ENCODE data around the gene NME2.
"Not testable (repeated sequence)": the region's sequence is repeated elsewhere in the genome, so short reads cannot be mapped to it uniquely, and the experiment has no call there.

The NME2 gene
- long read RNA-seq, donor 1, transcript NME2-209 (2 exons, 789 nt): minor isoform, 32 of 349 reads
- long read RNA-seq, donor 1, transcript NME2-205 (5 exons, 826 nt): major isoform, 130 of 349 reads
- long read RNA-seq, donor 1, transcript NME2-202 (4 exons, 866 nt): minor isoform, 52 of 349 reads
- long read RNA-seq, donor 1, transcript NME2-204 (5 exons, 749 nt): minor isoform, 110 of 349 reads
- long read RNA-seq, donor 1, partial matches to known transcripts: 10 of 349 reads
- long read RNA-seq, donor 1, other reads (novel, unspliced or antisense): 0 of 349 reads
- long read RNA-seq, donor 2, transcript NME2-209 (2 exons, 789 nt): minor isoform, 18 of 281 reads
- long read RNA-seq, donor 2, transcript NME2-205 (5 exons, 826 nt): major isoform, 200 of 281 reads
- long read RNA-seq, donor 2, transcript NME2-202 (4 exons, 866 nt): minor isoform, 36 of 281 reads
- long read RNA-seq, donor 2, transcript NME2-201 (4 exons, 568 nt): minor isoform, 10 of 281 reads
- long read RNA-seq, donor 2, partial matches to known transcripts: 5 of 281 reads
- long read RNA-seq, donor 2, other reads (novel, unspliced or antisense): 0 of 281 reads
- long read RNA-seq, donor 3, transcript NME2-209 (2 exons, 789 nt): minor isoform, 20 of 145 reads
- long read RNA-seq, donor 3, transcript NME2-205 (5 exons, 826 nt): major isoform, 95 of 145 reads
- long read RNA-seq, donor 3, transcript NME2-202 (4 exons, 866 nt): minor isoform, 17 of 145 reads
- long read RNA-seq, donor 3, transcript NME2-208 (3 exons, 565 nt): minor isoform, 7 of 145 reads
- long read RNA-seq, donor 3, partial matches to known transcripts: 0 of 145 reads
- long read RNA-seq, donor 3, other reads (novel, unspliced or antisense): 0 of 145 reads
- long read RNA-seq, donor 4, transcript NME2-202 (4 exons, 866 nt): minor isoform, 32 of 225 reads
- long read RNA-seq, donor 4, transcript NME2-209 (2 exons, 789 nt): minor isoform, 35 of 225 reads
- long read RNA-seq, donor 4, transcript NME2-208 (3 exons, 565 nt): minor isoform, 8 of 225 reads
- long read RNA-seq, donor 4, transcript NME2-205 (5 exons, 826 nt): major isoform, 134 of 225 reads
- long read RNA-seq, donor 4, partial matches to known transcripts: 8 of 225 reads
- long read RNA-seq, donor 4, other reads (novel, unspliced or antisense): 0 of 225 reads
- long read RNA-seq, donor 5, transcript NME2-202 (4 exons, 866 nt): minor isoform, 42 of 300 reads
- long read RNA-seq, donor 5, transcript NME2-201 (4 exons, 568 nt): minor isoform, 9 of 300 reads
- long read RNA-seq, donor 5, transcript NME2-209 (2 exons, 789 nt): minor isoform, 31 of 300 reads
- long read RNA-seq, donor 5, transcript NME2-205 (5 exons, 826 nt): major isoform, 197 of 300 reads
- long read RNA-seq, donor 5, partial matches to known transcripts: 0 of 300 reads
- long read RNA-seq, donor 5, other reads (novel, unspliced or antisense): 5 of 300 reads
- long read RNA-seq, donor 6, transcript NME2-208 (3 exons, 565 nt): minor isoform, 11 of 259 reads
- long read RNA-seq, donor 6, transcript NME2-209 (2 exons, 789 nt): minor isoform, 33 of 259 reads
- long read RNA-seq, donor 6, transcript NME2-202 (4 exons, 866 nt): minor isoform, 32 of 259 reads
- long read RNA-seq, donor 6, transcript NME2-205 (5 exons, 826 nt): major isoform, 174 of 259 reads
- long read RNA-seq, donor 6, partial matches to known transcripts: 0 of 259 reads
- long read RNA-seq, donor 6, other reads (novel, unspliced or antisense): 0 of 259 reads
- long read RNA-seq, donor 7: 0 reads
- long read RNA-seq, donor 8, transcript NME2-205 (5 exons, 826 nt): major isoform, 148 of 221 reads
- long read RNA-seq, donor 8, transcript NME2-202 (4 exons, 866 nt): minor isoform, 33 of 221 reads
- long read RNA-seq, donor 8, transcript NME2-209 (2 exons, 789 nt): minor isoform, 22 of 221 reads
- long read RNA-seq, donor 8, transcript NME2-208 (3 exons, 565 nt): minor isoform, 9 of 221 reads
- long read RNA-seq, donor 8, partial matches to known transcripts: 0 of 221 reads
- long read RNA-seq, donor 8, other reads (novel, unspliced or antisense): 0 of 221 reads

DNA sequence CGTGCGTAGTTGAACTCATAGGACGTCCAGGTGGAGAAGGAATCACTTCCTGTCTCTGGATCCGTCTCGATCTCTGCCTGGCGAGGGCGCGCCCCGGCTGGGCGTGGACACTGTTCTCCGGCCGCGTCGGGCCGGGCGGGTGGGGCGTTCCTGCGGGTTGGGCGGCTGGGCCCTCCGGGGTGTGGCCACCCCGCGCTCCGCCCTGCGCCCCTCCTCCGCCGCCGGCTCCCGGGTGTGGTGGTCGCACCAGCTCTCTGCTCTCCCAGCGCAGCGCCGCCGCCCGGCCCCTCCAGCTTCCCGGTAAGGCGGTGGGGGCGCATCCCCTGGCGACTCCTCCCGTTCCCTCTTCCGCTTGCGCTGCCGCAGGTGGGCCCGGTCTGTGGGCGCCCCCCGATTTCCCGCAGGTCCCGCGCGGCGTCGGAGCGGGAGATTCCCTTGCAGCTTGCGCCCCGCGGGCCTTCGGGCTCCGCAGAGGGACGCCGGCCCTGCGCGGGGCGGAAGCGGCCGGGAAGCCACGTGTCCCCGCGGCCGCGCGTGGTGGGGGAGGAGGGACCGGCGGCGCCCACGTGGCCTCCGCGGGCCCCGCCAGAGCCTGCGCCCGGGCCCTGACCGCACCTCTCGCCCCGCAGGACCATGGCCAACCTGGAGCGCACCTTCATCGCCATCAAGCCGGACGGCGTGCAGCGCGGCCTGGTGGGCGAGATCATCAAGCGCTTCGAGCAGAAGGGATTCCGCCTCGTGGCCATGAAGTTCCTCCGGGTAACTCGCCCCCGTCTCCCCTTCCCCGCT, at the start of gene NME2:
NME2 (plus strand) TSS at position 214 of the 789 bp plus-strand sequence; CDS start at position 634, 420 bp downstream.
- DNase-seq: peak; percentile 92

DNA sequence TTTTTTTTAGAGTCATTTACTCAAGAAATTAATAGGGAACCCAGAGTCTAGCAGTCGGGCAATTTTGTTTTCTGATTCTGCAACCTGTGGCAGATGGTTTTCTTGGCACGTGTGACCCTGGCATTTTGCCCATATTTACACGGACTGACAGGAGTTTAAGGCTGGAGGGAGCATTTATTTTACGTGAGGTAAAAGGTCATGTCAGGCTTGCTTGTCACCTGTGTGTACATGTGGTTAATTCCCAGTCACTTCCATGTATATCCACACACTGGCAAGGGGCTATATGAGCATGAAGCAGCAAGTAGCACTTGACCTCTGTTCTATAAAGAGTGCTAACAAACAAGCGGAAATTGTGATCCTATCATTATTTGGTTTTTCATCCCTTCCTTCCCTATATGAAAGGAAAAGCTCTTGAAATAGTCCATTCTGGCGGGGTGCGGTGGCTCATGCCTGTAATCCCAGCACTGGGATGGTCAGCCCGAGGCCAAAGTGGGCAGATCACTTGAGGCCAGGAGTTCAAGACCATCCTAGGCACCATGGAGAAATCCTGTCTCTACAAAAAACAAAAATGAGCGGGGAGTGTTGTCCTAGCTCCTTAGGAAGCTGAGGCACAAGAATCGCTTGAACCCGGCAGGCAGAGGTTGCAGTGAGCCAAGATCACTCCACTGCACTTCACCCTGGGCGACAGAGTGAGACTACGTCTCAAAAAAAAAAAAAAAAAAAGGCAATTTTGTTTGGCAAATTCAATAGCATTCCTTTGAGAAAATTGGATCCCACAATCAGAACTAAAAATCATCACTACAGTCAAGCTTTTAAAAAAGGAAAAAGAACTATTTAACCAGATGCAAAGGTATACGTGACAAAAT, 47.6 kb upstream of the NME2 start:
- DNase-seq: no peak

DNA sequence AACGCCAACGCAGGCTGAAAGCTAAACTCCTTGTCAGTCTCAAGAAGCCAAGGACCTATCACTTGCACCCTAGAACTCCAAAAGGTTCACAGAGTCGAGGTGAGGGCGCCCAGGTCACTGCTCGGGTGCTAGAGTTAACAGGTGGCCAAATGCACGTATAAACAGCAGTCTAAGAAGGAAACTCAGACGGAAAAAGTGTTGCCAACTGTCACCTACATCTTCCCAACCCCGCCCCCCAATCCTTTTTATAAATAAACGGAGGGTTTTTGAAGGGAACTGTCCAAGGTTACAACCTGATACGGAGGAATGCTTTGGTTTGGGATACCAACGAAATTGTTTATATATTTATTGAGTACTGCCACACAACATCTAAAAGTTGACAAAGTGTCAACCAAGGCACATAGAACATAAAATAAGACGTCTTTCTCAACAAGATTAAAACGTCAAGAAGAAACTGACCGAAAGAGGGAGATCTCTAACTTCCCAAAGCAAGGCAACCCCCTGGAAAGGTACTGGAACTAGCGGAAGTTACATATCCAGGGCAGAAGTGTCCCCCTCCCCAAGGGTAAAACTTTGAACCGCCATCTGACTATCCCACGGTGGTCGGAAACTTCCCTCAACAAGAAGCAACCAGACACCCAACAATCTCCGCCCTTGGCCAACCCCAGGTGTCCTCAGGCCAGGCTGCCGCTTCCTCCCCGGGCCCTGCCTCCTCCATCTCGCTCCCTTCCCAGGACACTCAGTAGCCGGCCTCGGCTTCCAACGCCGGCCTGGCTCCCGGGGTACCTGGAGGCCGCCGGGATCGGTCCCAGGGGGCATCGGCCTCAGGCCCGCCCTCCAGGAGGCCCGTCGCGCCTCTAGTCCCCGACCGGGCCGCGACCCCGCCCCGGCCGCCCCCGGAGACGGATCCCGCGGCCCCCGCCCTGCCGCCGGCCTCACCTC, 46.5 kb upstream of the NME2 start:
- peak; percentile 76 for DNase-seq

DNA sequence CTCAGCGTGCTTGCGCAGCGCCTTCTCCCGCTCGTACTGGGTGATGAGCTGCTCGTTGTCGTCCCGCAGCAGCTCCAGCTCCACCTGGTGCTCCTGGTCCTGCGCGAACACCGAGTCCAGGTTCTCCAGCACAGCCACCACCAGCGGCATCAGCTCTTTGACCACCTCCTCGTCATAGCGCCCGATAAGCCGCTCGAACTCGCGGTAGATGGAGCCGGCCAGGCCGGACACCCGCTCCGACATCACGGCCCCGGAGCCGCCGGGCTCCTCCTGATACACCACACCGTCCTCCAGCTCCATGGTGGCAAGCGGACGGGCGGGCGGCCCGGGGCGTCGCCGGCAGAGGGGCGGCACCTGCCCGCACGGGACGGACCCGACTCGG, 45.9 kb upstream of the NME2 start:
- peak; percentile 90 for DNase-seq

DNA sequence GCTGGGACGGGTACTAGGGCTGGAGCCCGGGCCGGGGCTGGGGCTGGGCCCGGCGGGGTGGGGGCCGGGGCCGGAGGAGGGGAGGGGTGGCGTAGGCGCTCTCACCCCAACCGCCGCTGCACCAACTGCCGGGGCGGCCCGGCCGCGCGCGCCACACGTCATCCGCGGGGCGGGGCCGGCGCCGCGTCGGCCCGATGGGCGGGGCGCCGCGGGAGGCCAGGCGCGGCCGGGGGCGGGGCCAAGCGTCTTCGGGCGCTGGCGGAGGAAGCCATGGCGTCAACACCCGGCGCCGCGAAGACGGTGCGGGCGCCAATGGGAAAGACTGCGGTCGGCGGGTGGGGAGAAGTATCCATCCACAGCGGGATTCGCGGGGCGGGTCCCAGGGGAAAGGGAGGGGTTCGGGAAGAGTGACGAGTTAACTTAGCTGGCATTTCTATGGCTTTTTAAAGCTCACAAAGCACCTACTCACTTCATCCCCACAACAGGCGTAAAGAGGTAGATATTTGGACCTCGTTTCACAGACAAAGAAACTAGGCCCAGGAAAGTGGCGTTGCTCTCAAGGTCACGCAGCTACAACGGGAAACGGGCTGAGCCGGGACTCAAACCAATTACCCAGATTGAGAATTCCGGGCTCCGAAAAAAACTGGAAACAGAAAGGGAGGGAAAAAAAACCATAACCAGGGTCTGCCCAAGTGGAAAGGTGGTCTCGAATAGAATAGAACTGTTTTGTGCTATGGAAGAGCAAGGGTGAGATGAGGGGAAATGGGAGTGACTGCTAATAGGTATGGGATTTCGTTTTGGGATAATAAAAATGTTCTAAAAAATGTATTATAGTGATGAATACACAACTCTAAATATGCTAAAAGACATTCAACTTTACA, 45.2 kb upstream of the NME2 start, which contains the start of gene SPAG9:
SPAG9 (minus strand) TSS at position 130 of the 881 bp plus-strand sequence. CDS start 212 bp downstream, outside the sequence.
- DNase-seq: peak; percentile 88

DNA sequence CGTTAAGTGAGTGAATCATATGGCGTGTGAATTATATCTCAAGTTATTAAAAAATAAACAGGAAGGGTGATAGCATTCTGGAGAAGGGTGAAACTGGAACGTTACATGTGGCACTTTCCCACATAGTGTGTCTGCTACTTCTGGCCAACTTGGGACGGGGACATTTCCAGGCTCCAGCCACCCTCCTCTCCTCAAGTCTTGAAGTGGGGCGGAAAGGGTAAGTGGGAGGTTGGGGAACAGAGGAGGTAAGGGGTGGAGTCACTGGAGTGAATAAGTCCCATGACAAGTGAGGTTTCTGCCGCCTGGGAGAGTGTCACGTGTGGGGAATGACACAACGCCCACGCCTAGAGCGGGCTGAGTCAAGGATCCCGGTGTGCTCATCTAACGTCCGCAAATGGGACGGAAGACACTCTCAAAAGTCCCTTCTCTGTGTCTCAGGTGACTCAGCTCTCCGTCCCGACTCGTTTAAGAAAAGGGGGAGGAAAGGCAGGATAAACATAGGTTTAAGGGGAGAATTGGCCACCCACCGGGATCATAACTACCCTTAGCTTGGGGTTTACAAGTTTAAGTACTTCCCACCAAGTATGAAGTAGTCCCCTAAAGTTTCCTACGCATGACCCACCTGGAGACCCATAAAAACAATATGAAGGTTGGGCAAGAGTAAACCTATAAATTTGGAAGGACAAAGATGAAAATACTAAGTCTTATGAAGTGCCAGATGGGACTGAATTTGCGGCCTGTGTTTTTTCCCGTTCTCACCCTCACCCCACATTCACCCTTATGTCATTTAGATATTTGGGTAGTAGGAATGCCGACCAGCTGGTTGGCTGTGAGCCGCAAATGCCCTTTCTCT, 44.4 kb upstream of the NME2 start:
- DNase-seq: peak; percentile 67

DNA sequence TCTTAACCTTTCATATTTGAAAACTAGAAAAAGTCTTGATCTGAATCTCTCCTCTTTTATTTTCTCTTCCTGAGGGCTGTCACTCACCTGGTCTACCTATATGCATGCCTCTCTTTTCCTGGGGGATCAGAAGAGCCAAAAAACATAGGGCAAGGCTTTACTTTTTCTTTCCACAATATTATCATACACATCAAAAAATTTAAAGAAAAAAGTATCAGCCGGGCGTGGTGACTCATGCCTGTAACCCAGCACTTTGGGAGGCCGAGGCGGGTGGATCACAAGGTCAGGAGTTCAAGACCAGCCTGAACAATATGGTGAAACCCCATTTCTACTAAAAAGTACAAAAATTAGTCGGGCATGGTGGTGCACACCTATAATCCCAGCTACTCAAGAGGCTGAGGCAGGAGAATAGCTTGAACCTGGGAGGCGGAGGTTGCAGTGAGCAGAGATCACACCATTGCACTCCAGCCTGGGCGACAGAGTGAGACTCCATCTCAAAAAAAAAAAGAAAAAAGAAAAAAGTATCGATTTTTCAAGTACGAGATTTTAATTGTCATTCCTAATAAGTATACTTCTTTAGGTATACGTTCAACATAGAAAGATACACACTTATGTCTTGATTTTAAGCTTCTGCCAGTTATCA, 43.6 kb upstream of the NME2 start:
- DNase-seq: not testable (repeated sequence)

DNA sequence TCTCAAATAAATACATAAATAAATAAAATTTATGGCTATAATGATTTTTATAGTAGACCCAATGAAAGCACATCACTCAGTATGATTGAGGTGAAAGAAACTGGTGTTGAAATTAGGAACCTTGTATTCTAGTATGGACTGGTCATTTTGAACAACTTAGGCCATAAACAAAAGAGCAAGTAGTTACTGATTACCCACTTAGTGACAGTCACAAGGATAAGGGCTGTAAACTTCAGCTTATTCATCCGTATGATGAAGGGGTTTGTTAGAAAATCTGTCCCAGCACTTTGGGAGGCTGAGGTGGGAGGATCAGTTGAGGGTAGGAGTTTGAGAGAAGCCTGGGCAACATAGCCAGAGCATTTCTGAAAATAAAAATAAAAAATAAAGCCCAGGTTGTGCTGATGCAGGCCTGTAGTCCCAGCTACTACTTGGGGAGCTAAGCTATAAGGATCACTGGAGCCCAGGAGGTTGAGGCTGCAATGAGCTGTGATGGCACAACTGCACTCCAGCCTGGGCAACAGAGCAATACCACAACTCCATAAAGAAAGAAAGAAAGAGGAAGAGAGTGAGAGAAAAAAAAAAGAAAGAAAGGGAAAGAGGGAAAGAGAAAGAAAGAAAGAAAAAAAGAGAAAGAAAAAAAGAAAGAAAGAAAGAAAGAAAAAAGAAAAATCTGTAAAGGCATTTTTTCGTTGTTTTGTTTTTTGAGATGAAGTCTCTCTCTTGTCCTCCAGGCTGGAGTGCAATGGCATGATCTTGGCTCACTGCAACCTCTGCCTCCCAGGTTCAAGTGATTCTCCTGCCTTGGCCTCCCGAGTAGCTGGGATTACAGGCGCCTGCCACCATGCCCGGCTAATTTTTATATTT, 41.3 kb upstream of the NME2 start:
- DNase-seq: no peak

DNA sequence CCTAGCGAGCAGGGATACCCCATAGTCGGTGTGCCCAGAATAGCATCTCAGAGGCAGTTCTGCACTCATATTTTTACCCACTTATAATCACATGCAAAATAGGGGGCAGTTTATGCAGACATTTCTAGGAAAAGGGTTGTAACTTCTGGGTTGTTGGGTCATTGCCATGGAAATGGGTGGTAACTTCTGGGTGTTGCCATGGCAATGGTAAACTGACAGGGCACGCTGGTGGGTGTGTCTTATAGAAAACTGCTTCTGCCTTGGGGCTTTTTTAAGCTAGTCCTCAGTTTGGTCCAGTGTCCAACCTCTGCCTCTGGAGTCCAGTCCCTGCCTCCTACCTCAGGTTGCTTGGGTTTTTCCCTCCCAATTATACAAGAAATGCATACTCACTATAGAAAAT, 38.1 kb upstream of the NME2 start:
- DNase-seq: no peak

DNA sequence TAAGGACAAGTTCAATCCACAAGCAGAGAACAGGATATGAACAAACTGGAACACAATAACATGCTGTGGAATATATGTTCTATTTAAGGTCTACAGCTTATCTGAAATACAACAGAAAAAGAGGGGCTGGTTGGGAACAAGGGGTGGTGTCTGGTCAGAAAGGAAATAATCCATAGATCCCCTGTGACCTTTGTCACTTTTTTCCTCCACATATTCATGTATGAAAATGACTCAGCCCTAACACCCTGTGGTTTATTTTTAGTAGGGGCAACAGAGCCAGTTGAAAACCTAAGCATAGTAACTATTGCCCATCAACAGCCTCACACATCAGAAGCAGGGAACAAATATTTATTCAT, 33.3 kb upstream of the NME2 start:
- DNase-seq: no peak

DNA sequence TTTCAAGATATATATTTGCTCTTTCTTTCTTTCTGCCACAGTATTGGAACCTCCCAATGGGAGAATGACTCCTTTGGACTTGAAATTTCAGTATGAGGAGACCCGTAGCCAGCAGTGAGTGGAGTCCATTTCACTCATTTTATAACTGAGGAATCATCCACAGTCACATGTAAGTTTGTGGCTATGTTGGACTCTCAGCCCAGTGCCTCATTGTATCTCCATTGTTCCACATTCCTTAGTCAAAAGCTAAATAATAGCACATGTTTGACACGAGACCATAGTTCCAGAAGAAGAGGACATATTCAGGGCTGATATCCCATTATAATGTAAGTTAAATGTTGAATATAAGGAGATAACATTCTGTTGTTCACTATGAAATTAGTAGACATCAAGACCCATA, 32.8 kb upstream of the NME2 start:
- DNase-seq: no peak

DNA sequence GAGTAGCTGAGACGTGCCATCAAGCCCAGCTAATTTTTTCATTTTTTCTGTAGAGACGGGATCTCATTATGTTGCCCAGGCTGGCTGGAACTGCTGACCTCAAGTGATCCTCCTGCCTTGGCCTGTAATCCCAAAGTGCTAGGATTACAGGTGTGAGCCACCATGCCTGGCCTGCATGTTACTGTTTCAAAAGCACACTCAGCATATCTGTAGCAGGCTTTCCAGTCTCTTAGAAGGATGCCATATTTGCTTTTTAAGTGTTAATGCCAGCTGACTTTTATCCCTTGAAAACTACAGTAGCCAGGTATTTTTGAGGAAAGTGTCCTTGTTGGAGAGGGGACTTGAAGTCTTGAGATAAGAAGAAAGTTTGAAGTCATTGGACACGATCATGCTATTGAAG, 30.3 kb upstream of the NME2 start:
- no peak for DNase-seq

DNA sequence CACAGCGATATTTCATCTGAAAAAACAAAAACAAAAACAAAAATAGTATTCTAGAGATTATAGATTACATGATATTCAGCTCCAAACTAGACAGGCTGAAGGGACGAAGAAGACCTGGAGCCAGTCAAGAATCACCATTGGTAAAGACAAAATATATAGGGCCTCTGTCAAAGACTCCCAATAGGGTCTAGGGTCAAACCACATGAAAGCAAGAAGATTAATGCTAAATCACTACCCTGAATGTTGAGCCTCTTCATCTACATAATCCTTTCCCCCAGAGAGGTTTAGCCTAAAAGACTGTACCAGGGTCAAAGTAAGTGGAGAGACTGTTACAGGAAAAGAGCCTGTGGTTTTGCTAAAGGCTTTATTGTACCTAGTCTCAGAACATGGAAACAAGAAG, 23.6 kb upstream of the NME2 start:
- no peak for DNase-seq
